Measurements from ENCODE around the gene KIAA1755.

DNA sequence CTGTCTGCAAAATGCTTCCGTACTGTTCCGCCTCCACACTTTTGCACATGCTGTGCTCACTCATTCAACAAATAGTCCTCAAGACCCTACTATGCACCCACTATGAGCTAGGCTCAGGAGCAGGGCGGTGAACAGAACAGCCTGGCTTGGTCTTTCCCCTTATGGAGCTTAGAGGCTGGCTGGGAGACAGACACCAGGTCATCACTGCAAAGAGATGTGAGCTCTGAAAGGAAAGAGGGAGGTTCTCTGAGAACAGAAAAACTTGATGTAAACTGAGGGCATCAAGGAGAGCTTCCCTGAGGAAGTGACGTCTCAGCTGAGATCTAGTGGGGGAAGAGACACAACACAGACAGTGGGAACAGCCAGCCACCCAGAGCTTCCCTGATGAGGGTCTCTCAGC, 64.5 kb downstream of the KIAA1755 start:
- no peak for TF ChIP-seq JUND (IDR thresholded peaks at IDR 0.05)
- no peak for TF ChIP-seq TEAD4 (IDR thresholded peaks at IDR 0.05; ENCODE audit: borderline replicate concordance, insufficient read depth)
- no peak for TF ChIP-seq ELF1 (IDR thresholded peaks at IDR 0.05)
- no peak for TF ChIP-seq NFIC (IDR thresholded peaks at IDR 0.05; ENCODE audit: borderline replicate concordance)
- TF ChIP-seq RAD21 (IDR thresholded peaks at IDR 0.05; ENCODE audit: low read length) = no peak
- TF ChIP-seq, protein P1, sequence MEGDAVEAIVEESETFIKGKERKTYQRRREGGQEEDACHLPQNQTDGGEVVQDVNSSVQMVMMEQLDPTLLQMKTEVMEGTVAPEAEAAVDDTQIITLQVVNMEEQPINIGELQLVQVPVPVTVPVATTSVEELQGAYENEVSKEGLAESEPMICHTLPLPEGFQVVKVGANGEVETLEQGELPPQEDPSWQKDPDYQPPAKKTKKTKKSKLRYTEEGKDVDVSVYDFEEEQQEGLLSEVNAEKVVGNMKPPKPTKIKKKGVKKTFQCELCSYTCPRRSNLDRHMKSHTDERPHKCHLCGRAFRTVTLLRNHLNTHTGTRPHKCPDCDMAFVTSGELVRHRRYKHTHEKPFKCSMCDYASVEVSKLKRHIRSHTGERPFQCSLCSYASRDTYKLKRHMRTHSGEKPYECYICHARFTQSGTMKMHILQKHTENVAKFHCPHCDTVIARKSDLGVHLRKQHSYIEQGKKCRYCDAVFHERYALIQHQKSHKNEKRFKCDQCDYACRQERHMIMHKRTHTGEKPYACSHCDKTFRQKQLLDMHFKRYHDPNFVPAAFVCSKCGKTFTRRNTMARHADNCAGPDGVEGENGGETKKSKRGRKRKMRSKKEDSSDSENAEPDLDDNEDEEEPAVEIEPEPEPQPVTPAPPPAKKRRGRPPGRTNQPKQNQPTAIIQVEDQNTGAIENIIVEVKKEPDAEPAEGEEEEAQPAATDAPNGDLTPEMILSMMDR (IDR thresholded peaks at IDR 0.05) = no peak

Data from SK-N-SH (cell line).